CD4-positive, alpha-beta T cell treated with Interleukin-12 subunit alpha and Interleukin-12 subunit beta, for 1 hour (primary cell): ENCODE measurements around the gene TSPAN4.

ENCODE experiments used
- DNase-seq: peaks from one replicate; pipeline ENCODE4 v3.0.0-alpha.2; 2020

TSPAN4 gene, protein sequence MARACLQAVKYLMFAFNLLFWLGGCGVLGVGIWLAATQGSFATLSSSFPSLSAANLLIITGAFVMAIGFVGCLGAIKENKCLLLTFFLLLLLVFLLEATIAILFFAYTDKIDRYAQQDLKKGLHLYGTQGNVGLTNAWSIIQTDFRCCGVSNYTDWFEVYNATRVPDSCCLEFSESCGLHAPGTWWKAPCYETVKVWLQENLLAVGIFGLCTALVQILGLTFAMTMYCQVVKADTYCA

GRCh38 chr11:842370-843002 is at the start of gene TSPAN4, which contains the start of gene POLR2L:
Gene TSPAN4, plus strand, starts transcription at chr11:842852. Its CDS starts 7,453 bp downstream, at chr11:850305.
Gene POLR2L, minus strand, starts transcription at chr11:842529. Its CDS starts 21 bp downstream, at chr11:842508.
- DNase-seq, result peak; percentile 89

- no peak for DNase-seq
These were observed 49.8 kb upstream of the TSPAN4 start for GRCh38 chr11:792873-793272.

DNA sequence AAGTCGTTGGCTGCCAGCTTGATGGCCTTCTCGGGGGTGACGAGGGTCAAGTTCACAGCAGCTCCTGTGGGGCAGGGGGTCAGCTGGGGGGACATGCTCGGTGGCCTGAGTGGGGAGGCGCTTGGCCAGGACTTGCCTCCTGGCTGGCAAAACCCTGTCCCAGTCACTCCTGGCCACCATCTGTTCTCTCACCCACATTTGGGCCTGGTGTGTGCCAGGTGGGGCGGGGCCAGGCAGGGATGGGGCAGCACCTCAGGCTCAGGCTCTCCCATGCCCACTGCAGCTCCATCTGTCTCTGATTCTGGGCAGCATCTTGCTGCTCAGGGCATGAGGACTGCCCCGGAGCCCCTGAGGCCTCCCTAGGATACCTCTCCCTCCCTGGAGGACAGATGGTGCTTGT is 49.1 kb upstream of the TSPAN4 start:
- DNase-seq, result no peak

DNA sequence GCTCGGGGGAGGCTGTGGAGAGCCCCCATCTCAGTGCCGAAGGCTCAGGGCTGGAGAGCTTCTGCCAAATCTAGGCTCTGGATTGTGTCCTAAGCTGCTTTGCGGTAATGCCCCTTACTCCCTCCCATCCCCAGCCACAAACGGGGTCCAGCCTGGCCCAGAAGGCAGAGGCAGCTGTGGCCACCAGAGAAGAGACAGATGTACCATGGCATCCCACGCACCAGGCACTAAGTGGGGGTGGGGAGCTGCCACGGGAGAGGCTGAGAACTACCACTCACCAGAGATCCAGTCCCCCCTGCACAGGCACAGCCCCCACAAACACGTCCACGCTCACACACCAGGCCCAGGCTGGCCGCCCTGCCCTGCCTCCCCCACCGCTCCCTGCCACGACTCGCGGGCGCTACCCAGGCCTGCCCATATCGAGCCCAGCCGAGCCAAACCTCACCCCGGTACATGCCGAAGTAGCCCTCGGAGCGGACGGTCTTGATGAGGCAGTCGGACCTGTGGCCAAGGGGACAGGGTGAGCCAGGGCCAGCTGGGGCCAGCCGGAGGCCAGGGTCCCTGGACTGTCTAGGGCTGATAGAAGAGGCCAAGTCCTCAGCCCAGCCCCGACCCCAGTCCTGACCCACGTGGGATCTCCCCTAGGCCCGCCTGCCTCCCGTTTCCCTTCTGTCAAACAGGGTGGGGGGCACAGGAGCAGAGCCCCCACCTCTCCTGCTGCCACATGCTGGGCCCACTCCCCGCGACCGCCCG is 48.5 kb upstream of the TSPAN4 start:
- DNase-seq, result no peak

DNA sequence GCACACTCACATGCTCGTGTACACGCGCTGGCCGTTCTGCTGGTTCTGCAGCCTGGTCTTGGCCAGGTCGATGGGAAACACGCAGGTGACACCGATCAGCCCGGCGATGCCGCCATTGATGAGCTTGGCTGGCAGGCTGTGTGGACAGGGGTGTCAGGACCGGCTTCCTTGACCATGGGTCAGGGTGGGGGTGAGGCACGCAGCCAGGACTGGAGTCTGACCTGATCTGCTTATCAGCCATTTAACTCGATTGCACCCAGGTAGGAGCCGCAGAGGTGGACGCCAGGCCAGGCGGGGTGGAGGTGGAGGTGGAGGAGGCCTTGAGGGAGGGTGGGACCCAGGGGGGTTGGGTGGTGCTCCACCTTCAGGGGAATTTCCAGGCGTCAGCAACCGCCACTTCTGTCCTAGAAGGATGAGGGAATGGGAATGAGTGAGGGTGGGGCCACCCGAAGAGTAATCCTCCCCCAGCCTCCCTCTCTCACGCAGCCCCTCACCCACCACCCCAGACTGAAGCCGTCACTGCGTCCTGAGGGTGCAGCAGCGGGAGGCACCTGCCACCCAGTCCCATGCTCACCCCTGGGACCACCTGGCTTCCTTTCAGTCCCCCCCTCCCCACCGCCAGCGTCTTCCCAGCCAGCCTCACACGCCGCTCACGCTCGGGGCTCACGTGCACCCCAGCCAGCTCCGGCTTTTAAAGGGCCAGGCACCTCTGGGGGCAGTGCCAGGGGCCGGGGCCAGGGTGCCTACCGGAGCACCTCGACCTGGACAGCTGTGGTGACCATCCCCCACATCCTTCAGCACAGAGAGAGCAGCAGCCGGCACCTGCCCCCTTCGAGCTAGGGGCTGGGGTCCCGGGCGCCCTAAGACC is 47.7 kb upstream of the TSPAN4 start:
- DNase-seq, result no peak

DNA sequence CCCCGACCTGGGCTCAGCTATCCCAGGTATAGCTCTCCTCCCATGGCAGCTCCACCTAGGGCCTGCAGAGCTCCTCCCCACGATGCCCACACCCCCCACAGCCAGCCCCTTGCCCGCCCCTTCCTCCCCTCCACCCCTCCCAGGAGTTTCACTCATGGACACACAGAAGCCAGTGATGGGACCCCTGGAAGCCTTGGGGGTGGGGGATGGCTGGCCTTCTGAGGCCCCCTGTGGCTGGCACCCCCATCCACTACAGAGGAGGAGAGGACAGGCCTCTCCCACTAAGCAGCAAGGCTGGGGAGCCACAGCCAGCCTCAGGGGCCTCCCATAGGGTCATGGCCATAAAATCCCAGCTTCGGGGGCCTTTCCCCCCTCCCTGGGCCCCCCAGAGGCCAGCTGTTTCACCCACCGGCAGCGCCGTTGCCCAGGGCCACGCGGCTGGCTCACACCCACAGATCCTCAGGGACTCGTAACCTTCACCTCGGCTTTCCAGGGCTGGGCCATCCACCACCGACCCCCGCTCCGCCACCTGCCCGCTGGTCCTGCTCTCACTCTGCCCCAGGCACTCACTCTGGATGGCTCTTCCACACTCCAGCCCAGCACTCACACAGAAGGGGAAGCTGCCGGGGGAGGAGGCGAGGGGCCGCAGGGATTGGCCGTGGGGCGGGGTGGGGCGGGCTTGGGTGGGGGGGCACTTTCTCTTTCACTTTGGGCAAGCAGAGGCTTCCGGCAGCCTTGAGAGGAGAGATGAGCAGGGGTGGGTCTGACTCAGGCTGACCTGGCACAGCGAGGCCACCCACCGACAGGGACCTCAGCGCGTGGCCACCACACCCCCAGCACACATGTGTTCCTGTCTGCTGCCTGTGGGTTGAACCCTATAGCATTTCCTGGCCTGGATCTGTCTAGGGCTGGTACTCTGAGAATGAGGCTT is 46.8 kb upstream of the TSPAN4 start:
- DNase-seq, result peak; percentile 81

GRCh38 chr11:796565-797295 is 45.9 kb upstream of the TSPAN4 start:
- DNase-seq, result no peak

GRCh38 chr11:797296-798092 is 45.2 kb upstream of the TSPAN4 start:
- DNase-seq, result peak; percentile 87

- peak; percentile 86 for DNase-seq
These were observed 44.4 kb upstream of the TSPAN4 start, which contains the start of gene SLC25A22 for GRCh38 chr11:798093-798713. Gene SLC25A22, minus strand, starts transcription at chr11:798281. Its CDS starts 3,275 bp downstream, at chr11:795006.

- DNase-seq, result no peak
These were observed 42.9 kb upstream of the TSPAN4 start for GRCh38 chr11:799641-800316.

- DNase-seq, result no peak
These were observed 42.2 kb upstream of the TSPAN4 start for GRCh38 chr11:800473-800872.

DNA sequence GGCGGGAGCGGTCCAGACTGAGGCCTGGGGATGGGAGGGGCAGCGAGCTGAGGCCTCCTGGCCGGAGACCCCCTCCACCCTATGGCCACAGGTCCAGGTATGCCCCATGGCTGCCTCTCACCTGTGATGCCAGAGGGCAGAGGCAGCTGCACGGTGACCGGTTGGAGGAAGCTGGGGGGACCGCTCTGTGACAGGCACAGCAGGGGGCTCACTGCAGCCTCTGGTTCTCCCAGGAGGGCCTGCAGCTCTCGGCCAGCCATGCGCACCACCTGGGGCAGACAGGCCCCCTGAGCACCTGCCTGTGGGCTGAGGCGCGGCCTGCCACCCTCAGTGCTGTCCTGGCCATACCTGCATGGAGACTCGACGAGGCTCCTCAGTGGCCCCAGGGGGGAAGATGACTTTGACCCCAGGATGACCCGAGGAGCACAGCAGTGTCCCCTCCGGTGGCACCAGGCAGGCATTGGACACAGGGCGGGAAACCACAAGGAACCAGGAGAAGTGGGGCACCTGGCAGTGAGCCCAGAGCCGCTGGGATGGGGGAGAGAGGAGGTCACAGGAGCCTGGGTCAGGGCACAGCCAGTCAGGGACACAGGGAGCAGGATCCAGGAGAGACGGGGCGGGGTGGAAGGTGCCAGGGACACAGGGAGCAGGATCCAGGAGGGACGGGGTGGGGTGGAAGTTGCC is 41.4 kb upstream of the TSPAN4 start:
- DNase-seq, result no peak

DNA sequence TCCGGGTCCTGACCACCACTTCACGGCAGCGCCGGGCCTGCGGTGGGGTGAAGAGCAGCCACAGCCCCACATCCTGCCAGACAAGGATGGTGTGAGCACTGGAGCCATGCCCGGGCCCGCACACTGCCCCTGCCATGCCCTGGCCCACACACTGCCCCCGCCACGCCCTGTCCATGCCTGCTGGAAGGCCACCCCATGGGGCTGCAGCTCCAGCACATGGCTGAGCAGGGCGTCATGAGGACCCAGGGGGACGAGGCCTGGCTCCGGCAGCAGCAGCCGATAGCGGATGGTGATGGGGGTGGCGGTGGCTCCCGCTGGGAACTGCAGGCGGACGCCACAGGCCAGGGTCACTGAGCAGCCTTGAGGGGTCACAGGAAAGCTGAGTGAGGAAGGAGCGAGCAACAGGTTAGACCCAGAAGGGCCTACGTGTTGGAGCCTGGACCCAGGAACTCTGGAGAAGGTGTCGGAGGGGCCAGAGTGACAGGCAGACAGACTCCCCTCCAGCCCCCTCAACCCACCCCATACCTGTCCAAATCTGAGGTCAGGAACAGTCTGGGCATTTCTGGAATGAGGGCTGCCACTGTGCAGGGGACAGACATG is 40.5 kb upstream of the TSPAN4 start:
- no peak for DNase-seq

- DNase-seq, result no peak
These were observed 39.8 kb upstream of the TSPAN4 start for GRCh38 chr11:802693-803466.

DNA sequence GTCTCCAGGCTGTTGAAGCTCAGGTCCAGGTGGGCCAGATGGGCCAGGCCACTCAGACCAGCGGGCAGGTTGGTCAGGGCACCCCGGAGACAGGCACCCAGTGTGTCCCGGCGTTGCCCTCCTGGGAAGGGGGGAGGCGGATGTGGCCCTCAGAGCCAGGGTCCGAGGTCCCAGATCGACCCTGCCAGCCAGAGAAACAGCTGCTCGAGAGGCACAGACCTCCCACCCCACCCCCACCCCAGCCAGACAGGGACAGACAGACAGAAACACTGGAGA is 39.2 kb upstream of the TSPAN4 start:
- no peak for DNase-seq

DNA sequence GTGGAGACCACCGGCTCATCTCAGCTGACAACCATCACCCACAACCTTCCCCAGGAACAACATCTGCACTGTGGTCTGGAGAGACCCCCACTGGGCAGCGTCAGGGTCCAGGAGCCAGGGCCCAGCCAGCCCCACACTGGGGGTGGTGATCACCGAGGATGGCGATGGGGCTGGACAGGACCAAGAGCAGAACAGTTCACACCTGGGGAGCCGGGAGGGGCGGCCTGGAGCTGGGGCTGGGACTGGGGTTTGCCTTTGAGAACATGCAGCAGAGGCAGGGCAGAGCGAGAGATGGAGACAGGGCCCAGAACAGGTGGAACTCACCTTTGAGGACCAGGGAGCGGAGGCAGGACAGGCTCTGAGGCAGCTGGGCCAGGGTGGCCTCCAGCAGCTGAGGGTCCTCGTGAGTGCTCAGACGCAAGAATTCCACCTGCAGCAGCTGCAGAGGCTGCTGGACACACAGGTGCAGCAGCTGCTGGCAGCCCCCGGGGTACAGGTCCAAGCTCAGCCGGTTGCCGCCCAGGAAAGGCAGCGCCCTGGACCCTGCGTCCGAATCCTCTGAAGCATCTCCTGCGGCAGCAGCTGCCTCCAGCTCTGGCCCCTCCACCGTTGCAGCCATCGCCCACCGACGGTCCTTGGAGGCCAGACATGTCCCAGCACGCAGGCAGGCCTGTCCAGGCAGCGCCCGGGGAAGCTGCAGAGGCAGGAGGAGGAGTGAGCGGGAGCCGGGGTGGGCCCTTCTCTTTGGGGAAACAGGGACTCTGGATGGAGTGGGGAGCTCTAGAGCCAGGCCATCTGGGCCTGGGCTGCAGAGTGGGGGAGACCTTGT is 38.7 kb upstream of the TSPAN4 start:
- DNase-seq, result no peak

DNA sequence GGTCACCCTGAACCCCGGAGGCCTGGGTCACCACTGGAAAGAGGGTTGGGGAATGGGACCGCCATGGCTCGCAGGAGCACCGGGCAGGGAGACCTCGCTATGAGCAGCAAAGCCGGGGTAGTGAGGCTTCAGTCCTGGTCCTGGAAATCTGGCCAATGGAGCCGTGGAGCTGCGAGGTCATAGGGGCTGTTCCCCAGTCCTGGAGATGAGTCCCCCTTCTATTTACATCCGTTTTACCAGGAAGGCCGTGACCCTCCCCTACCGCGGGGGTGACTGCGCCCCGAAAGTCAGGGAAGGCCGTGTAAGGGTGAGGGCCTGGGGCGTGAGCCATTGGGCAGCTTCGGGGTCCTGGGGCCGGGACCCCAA is 38.1 kb upstream of the TSPAN4 start:
- no peak for DNase-seq
